ENCODE results near the gene RRAGD. TPM values are rescaled to one million over a fixed set of nuclear protein-coding genes. Genes with fewer than 3 reads are reported as not detected.

The RRAGD gene
- total and polyA plus RNA-seq, 2 of the 8 experiments (the other 6 are each of a cell fraction or from before 2014, with no cell fraction given) = 7.2 to 30.8 TPM

GRCh38 chr6:89432875-89433251 is 20.8 kb upstream of the RRAGD start, which contains the start of gene ANKRD6 (continued):
- TF ChIP-seq, protein P1, sequence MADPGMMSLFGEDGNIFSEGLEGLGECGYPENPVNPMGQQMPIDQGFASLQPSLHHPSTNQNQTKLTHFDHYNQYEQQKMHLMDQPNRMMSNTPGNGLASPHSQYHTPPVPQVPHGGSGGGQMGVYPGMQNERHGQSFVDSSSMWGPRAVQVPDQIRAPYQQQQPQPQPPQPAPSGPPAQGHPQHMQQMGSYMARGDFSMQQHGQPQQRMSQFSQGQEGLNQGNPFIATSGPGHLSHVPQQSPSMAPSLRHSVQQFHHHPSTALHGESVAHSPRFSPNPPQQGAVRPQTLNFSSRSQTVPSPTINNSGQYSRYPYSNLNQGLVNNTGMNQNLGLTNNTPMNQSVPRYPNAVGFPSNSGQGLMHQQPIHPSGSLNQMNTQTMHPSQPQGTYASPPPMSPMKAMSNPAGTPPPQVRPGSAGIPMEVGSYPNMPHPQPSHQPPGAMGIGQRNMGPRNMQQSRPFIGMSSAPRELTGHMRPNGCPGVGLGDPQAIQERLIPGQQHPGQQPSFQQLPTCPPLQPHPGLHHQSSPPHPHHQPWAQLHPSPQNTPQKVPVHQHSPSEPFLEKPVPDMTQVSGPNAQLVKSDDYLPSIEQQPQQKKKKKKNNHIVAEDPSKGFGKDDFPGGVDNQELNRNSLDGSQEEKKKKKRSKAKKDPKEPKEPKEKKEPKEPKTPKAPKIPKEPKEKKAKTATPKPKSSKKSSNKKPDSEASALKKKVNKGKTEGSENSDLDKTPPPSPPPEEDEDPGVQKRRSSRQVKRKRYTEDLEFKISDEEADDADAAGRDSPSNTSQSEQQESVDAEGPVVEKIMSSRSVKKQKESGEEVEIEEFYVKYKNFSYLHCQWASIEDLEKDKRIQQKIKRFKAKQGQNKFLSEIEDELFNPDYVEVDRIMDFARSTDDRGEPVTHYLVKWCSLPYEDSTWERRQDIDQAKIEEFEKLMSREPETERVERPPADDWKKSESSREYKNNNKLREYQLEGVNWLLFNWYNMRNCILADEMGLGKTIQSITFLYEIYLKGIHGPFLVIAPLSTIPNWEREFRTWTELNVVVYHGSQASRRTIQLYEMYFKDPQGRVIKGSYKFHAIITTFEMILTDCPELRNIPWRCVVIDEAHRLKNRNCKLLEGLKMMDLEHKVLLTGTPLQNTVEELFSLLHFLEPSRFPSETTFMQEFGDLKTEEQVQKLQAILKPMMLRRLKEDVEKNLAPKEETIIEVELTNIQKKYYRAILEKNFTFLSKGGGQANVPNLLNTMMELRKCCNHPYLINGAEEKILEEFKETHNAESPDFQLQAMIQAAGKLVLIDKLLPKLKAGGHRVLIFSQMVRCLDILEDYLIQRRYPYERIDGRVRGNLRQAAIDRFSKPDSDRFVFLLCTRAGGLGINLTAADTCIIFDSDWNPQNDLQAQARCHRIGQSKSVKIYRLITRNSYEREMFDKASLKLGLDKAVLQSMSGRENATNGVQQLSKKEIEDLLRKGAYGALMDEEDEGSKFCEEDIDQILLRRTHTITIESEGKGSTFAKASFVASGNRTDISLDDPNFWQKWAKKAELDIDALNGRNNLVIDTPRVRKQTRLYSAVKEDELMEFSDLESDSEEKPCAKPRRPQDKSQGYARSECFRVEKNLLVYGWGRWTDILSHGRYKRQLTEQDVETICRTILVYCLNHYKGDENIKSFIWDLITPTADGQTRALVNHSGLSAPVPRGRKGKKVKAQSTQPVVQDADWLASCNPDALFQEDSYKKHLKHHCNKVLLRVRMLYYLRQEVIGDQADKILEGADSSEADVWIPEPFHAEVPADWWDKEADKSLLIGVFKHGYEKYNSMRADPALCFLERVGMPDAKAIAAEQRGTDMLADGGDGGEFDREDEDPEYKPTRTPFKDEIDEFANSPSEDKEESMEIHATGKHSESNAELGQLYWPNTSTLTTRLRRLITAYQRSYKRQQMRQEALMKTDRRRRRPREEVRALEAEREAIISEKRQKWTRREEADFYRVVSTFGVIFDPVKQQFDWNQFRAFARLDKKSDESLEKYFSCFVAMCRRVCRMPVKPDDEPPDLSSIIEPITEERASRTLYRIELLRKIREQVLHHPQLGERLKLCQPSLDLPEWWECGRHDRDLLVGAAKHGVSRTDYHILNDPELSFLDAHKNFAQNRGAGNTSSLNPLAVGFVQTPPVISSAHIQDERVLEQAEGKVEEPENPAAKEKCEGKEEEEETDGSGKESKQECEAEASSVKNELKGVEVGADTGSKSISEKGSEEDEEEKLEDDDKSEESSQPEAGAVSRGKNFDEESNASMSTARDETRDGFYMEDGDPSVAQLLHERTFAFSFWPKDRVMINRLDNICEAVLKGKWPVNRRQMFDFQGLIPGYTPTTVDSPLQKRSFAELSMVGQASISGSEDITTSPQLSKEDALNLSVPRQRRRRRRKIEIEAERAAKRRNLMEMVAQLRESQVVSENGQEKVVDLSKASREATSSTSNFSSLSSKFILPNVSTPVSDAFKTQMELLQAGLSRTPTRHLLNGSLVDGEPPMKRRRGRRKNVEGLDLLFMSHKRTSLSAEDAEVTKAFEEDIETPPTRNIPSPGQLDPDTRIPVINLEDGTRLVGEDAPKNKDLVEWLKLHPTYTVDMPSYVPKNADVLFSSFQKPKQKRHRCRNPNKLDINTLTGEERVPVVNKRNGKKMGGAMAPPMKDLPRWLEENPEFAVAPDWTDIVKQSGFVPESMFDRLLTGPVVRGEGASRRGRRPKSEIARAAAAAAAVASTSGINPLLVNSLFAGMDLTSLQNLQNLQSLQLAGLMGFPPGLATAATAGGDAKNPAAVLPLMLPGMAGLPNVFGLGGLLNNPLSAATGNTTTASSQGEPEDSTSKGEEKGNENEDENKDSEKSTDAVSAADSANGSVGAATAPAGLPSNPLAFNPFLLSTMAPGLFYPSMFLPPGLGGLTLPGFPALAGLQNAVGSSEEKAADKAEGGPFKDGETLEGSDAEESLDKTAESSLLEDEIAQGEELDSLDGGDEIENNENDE (IDR thresholded peaks at IDR 0.05; ENCODE audit: insufficient replicate concordance, low read length) = no peak
- TF ChIP-seq HDAC6 (IDR thresholded peaks at IDR 0.05; ENCODE audit: low read depth, low read length) (no peak), EGR1 (IDR thresholded peaks at IDR 0.05; ENCODE audit: borderline replicate concordance, low read depth, low read length) (no peak), NANOG (IDR thresholded peaks at IDR 0.05; ENCODE audit: insufficient read depth, low read depth, low read length, poor library complexity, severe bottlenecking) (peak; percentile 18), TEAD4 (IDR thresholded peaks at IDR 0.05; ENCODE audit: low read depth, low read length) (no peak), CTBP2 (IDR thresholded peaks at IDR 0.05; ENCODE audit: borderline replicate concordance, insufficient read depth, insufficient read length, low read length) (no peak), NRF1 (IDR thresholded peaks at IDR 0.05; ENCODE audit: low read depth, low read length) (no peak), CHD2 (IDR thresholded peaks at IDR 0.05; ENCODE audit: low read length) (peak; percentile 76; the same call in 1 of the 2 replicates), SP1 (IDR thresholded peaks at IDR 0.05; ENCODE audit: low read depth, low read length) (no peak), GTF2F1 (IDR thresholded peaks at IDR 0.05; ENCODE audit: borderline replicate concordance, low read depth, low read length) (no peak), TAF1 (IDR thresholded peaks at IDR 0.05; ENCODE audit: low read depth, low read length) (0 out of 2 replicates have a peak, but pooled peaks have one; percentile 34)
- TF ChIP-seq, protein P2, sequence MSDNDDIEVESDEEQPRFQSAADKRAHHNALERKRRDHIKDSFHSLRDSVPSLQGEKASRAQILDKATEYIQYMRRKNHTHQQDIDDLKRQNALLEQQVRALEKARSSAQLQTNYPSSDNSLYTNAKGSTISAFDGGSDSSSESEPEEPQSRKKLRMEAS (IDR thresholded peaks at IDR 0.05) = no peak
